GM12891 (cell line): Measurements from ENCODE around the gene IL2RA.

Experiments
- PAX5 ChIP-seq: IDR thresholded peaks from 2 replicates; pipeline ENCODE4 v1.6.1; 2011; ENCODE audit warnings: low read length, moderate library complexity, mild to moderate bottlenecking; ENCODE audit not compliant: insufficient read depth, severe bottlenecking
- POLR2A ChIP-seq: IDR thresholded peaks from 2 replicates; pipeline ENCODE4 v1.6.1; 2011; ENCODE audit warnings: low read depth, low read length, control low read depth
- POLR2AphosphoS5 ChIP-seq: IDR thresholded peaks from 2 replicates; pipeline ENCODE4 v1.6.1; 2011; ENCODE audit warnings: low read depth, low read length, control low read depth
- POU2F2 ChIP-seq: IDR thresholded peaks from 2 replicates; pipeline ENCODE4 v1.6.1; 2011; ENCODE audit warnings: low read depth, mild to moderate bottlenecking, control low read depth, low read length, moderate library complexity
- TAF1 ChIP-seq: IDR thresholded peaks from 2 replicates; pipeline ENCODE4 v1.6.1; 2011; ENCODE audit warnings: low read depth, low read length, control low read depth

- TF ChIP-seq POLR2A (no peak), PAX5 (no peak), POLR2AphosphoS5 (no peak), POU2F2 (no peak), TAF1 (no peak)
Measured at GRCh38 chr10:6108072-6108471, 45.9 kb upstream of the IL2RA start.
